Neural cell (in vitro differentiated cells): ENCODE results near the gene CLIP4. TPM values are rescaled to one million over a fixed set of nuclear protein-coding genes. Genes with fewer than 3 reads are reported as not detected.

Experiments
- H2AFZ ChIP-seq: fragments of 200-600, 300-800 bp; sonication (generic), shearing (Covaris generic); 2 replicates; pipeline ENCODE4 v1.6.0; 2014; ENCODE audit warnings: low read depth, mild to moderate bottlenecking, antibody characterized with exemption, low read length, moderate library complexity
- H3F3A ChIP-seq: fragments of 200-600 bp; shearing (Covaris generic); 2 replicates; pipeline ENCODE4 v1.6.1; 2016; ENCODE audit warnings: mild to moderate bottlenecking, moderate library complexity, mixed read lengths, antibody characterized with exemption, low read length; ENCODE audit not compliant: insufficient read depth, poor library complexity, severe bottlenecking
- H3K27ac ChIP-seq: fragments of 200-600, 300-800 bp; sonication (generic), shearing (Covaris generic); 2 replicates; pipeline ENCODE4 v1.5.1; 2014; ENCODE audit warnings: mild to moderate bottlenecking, low read length, moderate library complexity
- H3K27me3 ChIP-seq: fragments of 300-800, 200-600 bp; sonication (generic), shearing (Covaris generic); 2 replicates; pipeline ENCODE4 v1.6.0; 2014; ENCODE audit warnings: mild to moderate bottlenecking, low read depth, low read length, moderate library complexity; ENCODE audit not compliant: insufficient read depth
- H3K36me3 ChIP-seq: fragments of 300-800, 200-600 bp; sonication (generic), shearing (Covaris generic); 2 replicates; pipeline ENCODE4 v1.5.1; 2014; ENCODE audit warnings: mild to moderate bottlenecking, antibody characterized with exemption, low read length, moderate library complexity; ENCODE audit not compliant: insufficient read depth
- H3K4me2 ChIP-seq: fragments of 300-800, 200-600 bp; sonication (generic), shearing (Covaris generic); 2 replicates; pipeline ENCODE4 v1.6.0; 2014; ENCODE audit warnings: mild to moderate bottlenecking, low read length
- H3K4me3 ChIP-seq: fragments of 300-800, 200-600 bp; sonication (generic), shearing (Covaris generic); 2 replicates; pipeline ENCODE4 v1.5.1; 2014; ENCODE audit warnings: mild to moderate bottlenecking, low read length, moderate library complexity
- H3K79me2 ChIP-seq: fragments of 200-600 bp; shearing (Covaris generic); replicated peaks from 2 replicates; pipeline ENCODE4 v1.6.0; 2014; ENCODE audit warnings: mild to moderate bottlenecking, low read length, moderate library complexity; ENCODE audit not compliant: insufficient read depth
- H3K9ac ChIP-seq: fragments of 300-800, 200-600 bp; sonication (generic), shearing (Covaris generic); 2 replicates; pipeline ENCODE4 v1.6.1; 2016; ENCODE audit warnings: mild to moderate bottlenecking, low read length, mixed read lengths
- H3K9me2 ChIP-seq: fragments of 200-600 bp; shearing (Covaris generic); 2 replicates; pipeline ENCODE4 v1.6.1; 2016; ENCODE audit warnings: mild to moderate bottlenecking, low read length, mixed read lengths; ENCODE audit not compliant: insufficient read depth
- H3K9me3 ChIP-seq: fragments of 200-600, 300-800 bp; sonication (generic), shearing (Covaris generic); 2 replicates; pipeline ENCODE4 v1.6.1; 2016; ENCODE audit warnings: mild to moderate bottlenecking, mixed run types, low read length, moderate library complexity, mixed read lengths
- H4K20me1 ChIP-seq: fragments of 200-600 bp; shearing (Covaris generic); 2 replicates; pipeline ENCODE4 v1.6.1; 2016; ENCODE audit warnings: mild to moderate bottlenecking, mixed run types; ENCODE audit not compliant: insufficient read depth
- CTCF ChIP-seq: fragments of 450-650 bp; IDR thresholded peaks from 2 replicates; pipeline ENCODE4 v1.5.1; 2014; ENCODE audit warnings: antibody characterized with exemption, mild to moderate bottlenecking, moderate library complexity; ENCODE audit not compliant: poor library complexity, severe bottlenecking
- EP300 ChIP-seq: fragments of 450-650 bp; conservative IDR thresholded peaks from 2 replicates; pipeline ENCODE4 v1.6.1; 2014; ENCODE audit warnings: antibody characterized with exemption, mild to moderate bottlenecking, moderate library complexity; ENCODE audit not compliant: poor library complexity, severe bottlenecking
- EZH2 ChIP-seq: fragments of 200-600, 300-800 bp; shearing (Covaris generic), sonication (generic); IDR thresholded peaks from 2 replicates; pipeline ENCODE4 v1.6.1; 2014; ENCODE audit warnings: antibody characterized with exemption, low read length, borderline replicate concordance, mild to moderate bottlenecking; ENCODE audit not compliant: insufficient read depth, poor library complexity, severe bottlenecking
- MXI1 ChIP-seq: fragments of 450-650 bp; conservative IDR thresholded peaks from 2 replicates; pipeline ENCODE4 v1.6.1; 2014; ENCODE audit warnings: antibody characterized with exemption, mild to moderate bottlenecking; ENCODE audit not compliant: poor library complexity, severe bottlenecking
- POLR2AphosphoS5 ChIP-seq: IDR thresholded peaks from 2 replicates; pipeline ENCODE4 v1.6.1; 2012
- RAD21 ChIP-seq: fragments of 450-650 bp; conservative IDR thresholded peaks from 2 replicates; pipeline ENCODE4 v1.6.1; 2014; ENCODE audit warnings: antibody characterized with exemption, mild to moderate bottlenecking, moderate library complexity
- REST ChIP-seq: IDR thresholded peaks from 2 replicates; pipeline ENCODE4 v1.6.1; 2012; ENCODE audit warnings: borderline replicate concordance
- SMC3 ChIP-seq: fragments of 450-650 bp; conservative IDR thresholded peaks from 2 replicates; pipeline ENCODE4 v1.6.1; 2014; ENCODE audit warnings: antibody characterized with exemption, mild to moderate bottlenecking, moderate library complexity; ENCODE audit not compliant: poor library complexity
- TAF1 ChIP-seq: IDR thresholded peaks from 2 replicates; pipeline ENCODE4 v1.6.1; 2012; ENCODE audit warnings: low read depth
- polyA plus RNA-seq: library from polyadenylated mRNA; depleted of rRNA; stranded (reverse); fragments of >200 nt; gene quantifications from 2 replicates; pipeline ENCODE4 v1.2.3, GENCODE V29; 2014

Gene CLIP4
- polyA plus RNA-seq, 1 donor from 2014 or later = 10.2 TPM

GRCh38 chr2:29117636-29118303, 2.6 kb downstream of the CLIP4 start:
- no peaks in the 10 kb centered on the region for H3K79me2 ChIP-seq
- no peak overlapping the region for H3K9ac ChIP-seq
- no peak overlapping the region for H2AFZ ChIP-seq
- TF ChIP-seq MXI1 (no peak), EP300 (no peak), RAD21 (no peak), TAF1 (no peak), SMC3 (no peak), REST (no peak), CTCF (no peak), POLR2AphosphoS5 (no peak), EZH2 (no peak)
- no peaks in the 10 kb centered on the region for H3F3A ChIP-seq
- no peaks in the 10 kb centered on the region for H3K36me3 ChIP-seq
- H3K4me2 ChIP-seq = no peak overlapping the region
- no peaks in the 10 kb centered on the region for H3K27me3 ChIP-seq
- no peak overlapping the region for H3K27ac ChIP-seq
- no peaks in the 10 kb centered on the region for H3K9me3 ChIP-seq
- no peaks in the 10 kb centered on the region for H4K20me1 ChIP-seq
- no peaks in the 10 kb centered on the region for H3K9me2 ChIP-seq
- no peak overlapping the region for H3K4me3 ChIP-seq

GRCh38 chr2:29119211-29119610, 4.0 kb downstream of the CLIP4 start:
- Histone ChIP-seq H2AFZ (no peak overlapping the region), H3K36me3 (no peaks in the 10 kb centered on the region), H3K79me2 (no peaks in the 10 kb centered on the region), H3K9ac (no peak overlapping the region), H4K20me1 (no peaks in the 10 kb centered on the region), H3K4me3 (no peak overlapping the region), H3K9me2 (no peaks in the 10 kb centered on the region), H3K4me2 (no peak overlapping the region), H3F3A (no peaks in the 10 kb centered on the region), H3K9me3 (no peaks in the 10 kb centered on the region), H3K27me3 (no peaks in the 10 kb centered on the region), H3K27ac (no peak overlapping the region)
- TF ChIP-seq TAF1 = no peak
- TF ChIP-seq SMC3 = no peak
- no peak for TF ChIP-seq CTCF
- no peak for TF ChIP-seq RAD21
- TF ChIP-seq POLR2AphosphoS5 = no peak
- TF ChIP-seq EZH2 = no peak
- TF ChIP-seq EP300 = no peak
- no peak for TF ChIP-seq MXI1
- TF ChIP-seq REST = no peak
